Suprapubic skin (tissue), 3 donors: ENCODE results near the gene NRTN.

Source experiments
- CTCF ChIP-seq, 2 donors: fragments of 200-600 bp in 1 of 2; fragments of 450-650 bp in 1 of 2; sonication (generic) in 1 of 2; IDR thresholded peaks; one replicate each; pipeline ENCODE4 v1.5.1; 2016 to 2019; ENCODE audit warnings: antibody characterized with exemption in 2 of 2, mild to moderate bottlenecking in 1 of 2, moderate library complexity in 1 of 2
- POLR2A ChIP-seq, 2 donors: fragments of 450-650 bp; IDR thresholded peaks; one replicate each; pipeline ENCODE4 v1.6.1; 2017; ENCODE audit warnings: antibody characterized with exemption in 2 of 2, mild to moderate bottlenecking in 2 of 2, moderate library complexity in 2 of 2

- TF ChIP-seq POLR2A (IDR thresholded peaks at IDR 0.05) (no peak), CTCF (IDR thresholded peaks at IDR 0.05) (no peak)
Measured at GRCh38 chr19:5765220-5765619, 39.6 kb upstream of the NRTN start.
